ENCODE results near the gene AHCTF1. TPM values are rescaled to one million over a fixed set of nuclear protein-coding genes. Genes with fewer than 3 reads are reported as not detected.

AHCTF1 gene
- polyA plus RNA-seq, 1 experiment: 6.1 TPM

- ChIA-PET CTCF (interaction anchor here (0.6 to 1.1 kb wide), 2 partner anchors 41 to 1808 kb away, joined by 3 to 4 read pairs; no protein-coding TSS in a partner anchor), POLR2A (no interaction called here)
- no peaks in the 10 kb centered on the region for H3K27me3 ChIP-seq (ENCODE audit: control insufficient read depth, insufficient read depth, low read length)
- no peak for DNase-seq (ENCODE audit: low read depth)
- no peak for TF ChIP-seq CTCF (IDR thresholded peaks at IDR 0.05; ENCODE audit: insufficient read depth, low read depth, low read length)
- H3K36me3 ChIP-seq (ENCODE audit: control insufficient read depth, insufficient read depth, low read length): no peaks in the 10 kb centered on the region
- no peak overlapping the region for H3K4me3 ChIP-seq (ENCODE audit: low read depth, low read length)
Observed at GRCh38 chr1:246794828-246795671, 136.7 kb downstream of the AHCTF1 start.

GRCh38 chr1:246794048-246794827, 137.5 kb downstream of the AHCTF1 start:
- Histone ChIP-seq H3K27me3 (ENCODE audit: control insufficient read depth, insufficient read depth, low read length) (no peaks in the 10 kb centered on the region), H3K36me3 (ENCODE audit: control insufficient read depth, insufficient read depth, low read length) (no peaks in the 10 kb centered on the region), H3K4me3 (ENCODE audit: low read depth, low read length) (no peak overlapping the region)
- no peak for TF ChIP-seq CTCF (IDR thresholded peaks at IDR 0.05; ENCODE audit: insufficient read depth, low read depth, low read length)
- POLR2A ChIA-PET: no interaction called here
- no peak for DNase-seq (ENCODE audit: low read depth)
- CTCF ChIA-PET: interaction anchor here (1.1 kb wide), 1 partner anchor 40 kb away, joined by 4 read pairs; no protein-coding TSS in a partner anchor

- no peak for DNase-seq (ENCODE audit: low read depth)
- POLR2A ChIA-PET: no interaction called here
- H3K4me3 ChIP-seq (ENCODE audit: low read depth, low read length): no peak overlapping the region
- no peaks in the 10 kb centered on the region for H3K27me3 ChIP-seq (ENCODE audit: control insufficient read depth, insufficient read depth, low read length)
- TF ChIP-seq CTCF (IDR thresholded peaks at IDR 0.05; ENCODE audit: insufficient read depth, low read depth, low read length): no peak
- no peaks in the 10 kb centered on the region for H3K36me3 ChIP-seq (ENCODE audit: control insufficient read depth, insufficient read depth, low read length)
- CTCF ChIA-PET: no interaction called here
Observed at GRCh38 chr1:246793356-246793896, 138.3 kb downstream of the AHCTF1 start.

GRCh38 chr1:246792603-246793002, 139.1 kb downstream of the AHCTF1 start:
- no peaks in the 10 kb centered on the region for H3K36me3 ChIP-seq (ENCODE audit: control insufficient read depth, insufficient read depth, low read length)
- H3K4me3 ChIP-seq (ENCODE audit: low read depth, low read length): no peak overlapping the region
- ChIA-PET POLR2A (no interaction called here), CTCF (interaction anchor here (1.5 kb wide), 1 partner anchor 8 kb away, joined by 4 read pairs; no protein-coding TSS in a partner anchor)
- no peak for TF ChIP-seq CTCF (IDR thresholded peaks at IDR 0.05; ENCODE audit: insufficient read depth, low read depth, low read length)
- H3K27me3 ChIP-seq (ENCODE audit: control insufficient read depth, insufficient read depth, low read length): no peaks in the 10 kb centered on the region
- DNase-seq (ENCODE audit: low read depth): no peak

Measured in BJ (cell line).